Body of pancreas (tissue), 4 donors: ENCODE data around the gene UPK3B. TPM values are rescaled to one million over a fixed set of nuclear protein-coding genes. Genes with fewer than 3 reads are reported as not detected.
"Not testable (repeated sequence)": the region's sequence is repeated elsewhere in the genome, so short reads cannot be mapped to it uniquely, and the experiment has no call there.

Source experiments
- ATAC-seq: fragments of 150-250 bp; one replicate; pipeline ENCODE4 v1.9.1; 2016
- DNase-seq, 4 donors: peaks; one replicate each; pipeline ENCODE4 v3.0.0-alpha.2; 2019
- H3K27ac ChIP-seq, 4 donors: fragments of 200-600 bp; sonication (generic); 1 replicate in 3 of 4; 2 replicates in 1 of 4; pipeline versions ENCODE4 v1.5.1 to v1.6.1; 2016 to 2019; ENCODE audit warnings: mild to moderate bottlenecking in 1 of 4, mixed read lengths in 1 of 4, moderate library complexity in 1 of 4
- H3K27me3 ChIP-seq, 2 donors: fragments of 200-600 bp; sonication (generic); one replicate each; pipeline ENCODE4 v1.6.0; 2016; ENCODE audit warnings: mild to moderate bottlenecking in 1 of 2
- H3K36me3 ChIP-seq, 2 donors: fragments of 200-600 bp; sonication (generic); replicated peaks in 1 of 2; 2 replicates each; pipeline ENCODE4 v1.5.1; 2016; ENCODE audit warnings: low read depth in 2 of 2; ENCODE audit not compliant: insufficient read depth in 1 of 2
- H3K4me1 ChIP-seq: fragments of 200-600 bp; sonication (generic); one replicate; pipeline ENCODE4 v1.6.0; 2016
- H3K4me3 ChIP-seq, 2 donors: fragments of 200-600 bp; sonication (generic); 1 replicate in 1 of 2; 2 replicates in 1 of 2; pipeline ENCODE4 v1.5.1; 2016 to 2019
- H3K9me3 ChIP-seq, 3 donors: fragments of 200-600 bp; sonication (generic); 1 replicate in 2 of 3; 2 replicates in 1 of 3; pipeline ENCODE4 v1.5.1; 2016
- POLR2A ChIP-seq, 3 donors: fragments of 450-650 bp; IDR thresholded peaks; one replicate each; pipeline ENCODE4 v1.6.1; 2016; ENCODE audit warnings: antibody characterized with exemption in 3 of 3, mild to moderate bottlenecking in 2 of 3
- WGBS, 2 donors: methylation state at CpG; one replicate each; pipeline ENCODE4 v1.1.5; 2017; 5-methylcytosine and 5-hydroxymethylcytosine counted together
- intact Hi-C: fragments of 100-400 bp; cut with DNase I; formaldehyde crosslinking; loops from one replicate; pipeline ENCODE4 v1.15.1; 2023
- total RNA-seq, 2 donors: library from RNA; depleted of rRNA; stranded (reverse); fragments of >200 nt; gene quantifications; one replicate each; pipeline ENCODE4 v1.1.0, GENCODE V29; 2016
- TF ChIP-seq, protein P1 (sequence below), 7 experiments: fragments of 450-650 bp in 4 of 7; fragments of 200-600 bp in 3 of 7; sonication (generic) in 3 of 7; IDR thresholded peaks; one replicate each; pipeline ENCODE4 v1.5.1; 2016 to 2019; ENCODE audit warnings: antibody characterized with exemption in 7 of 7

The UPK3B gene
- total RNA-seq, 2 donors from 2014 or later: 2.3 to 7.3 TPM

DNA sequence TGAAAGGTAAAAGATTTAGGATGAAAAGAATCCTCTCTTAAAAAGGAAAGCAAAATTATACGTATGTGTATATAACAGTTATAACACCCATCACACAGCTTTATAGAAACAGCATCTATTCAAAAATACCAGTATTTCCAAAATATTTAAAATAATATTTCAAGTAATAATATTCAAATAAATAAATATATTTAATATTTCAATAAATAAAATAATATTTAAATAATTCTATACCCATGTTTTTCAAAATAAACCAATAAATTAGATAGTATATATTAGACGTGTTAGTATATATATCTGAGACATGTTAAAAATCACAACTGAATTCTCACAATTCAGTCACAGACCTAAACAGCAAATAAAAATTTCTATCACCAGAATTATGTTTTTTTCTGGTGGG lies 21.3 kb downstream of the UPK3B start:
- H3K27me3 ChIP-seq, ATAC-seq, intact Hi-C loops, H3K4me3 ChIP-seq, H3K36me3 ChIP-seq, H3K9me3 ChIP-seq, H3K4me1 ChIP-seq, DNase-seq, H3K27ac ChIP-seq: not testable (repeated sequence)
- 72% methylated on average over 2 of the region's 2 CpGs; no CpG with 5 or more reads in 1 of the 2 donors for WGBS, 2 donors

DNA sequence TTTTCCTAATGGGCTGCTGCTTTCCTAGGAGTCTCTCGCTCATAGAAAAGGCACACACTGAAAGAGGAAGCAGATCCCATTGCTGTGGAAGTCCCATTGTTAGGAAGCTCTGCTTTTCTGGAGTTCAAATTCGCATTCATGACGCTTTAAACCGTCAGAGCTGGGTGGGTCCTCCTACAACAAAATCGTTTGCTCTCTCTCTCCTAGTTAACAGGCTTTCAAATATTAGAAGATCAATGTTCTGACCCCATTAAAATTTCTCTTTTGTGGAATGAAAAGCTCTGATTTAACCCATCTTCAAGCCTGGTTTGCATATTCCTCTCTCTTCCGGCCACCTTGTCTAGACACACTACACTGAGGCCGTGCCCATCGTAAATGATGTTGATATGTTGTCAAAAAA lies 32.8 kb downstream of the UPK3B start, which contains the start of gene SPDYE16:
Gene SPDYE16 (minus strand): TSS at position 101 of the 400 bp plus-strand sequence. CDS start 1,838 bp downstream, outside the sequence.
- H3K4me1 ChIP-seq, H3K4me3 ChIP-seq, intact Hi-C loops, H3K27ac ChIP-seq, H3K27me3 ChIP-seq, H3K9me3 ChIP-seq, H3K36me3 ChIP-seq, DNase-seq, ATAC-seq: not testable (repeated sequence)
- WGBS, 2 donors: no CpG with 5 or more reads among the region's 8 CpGs

DNA sequence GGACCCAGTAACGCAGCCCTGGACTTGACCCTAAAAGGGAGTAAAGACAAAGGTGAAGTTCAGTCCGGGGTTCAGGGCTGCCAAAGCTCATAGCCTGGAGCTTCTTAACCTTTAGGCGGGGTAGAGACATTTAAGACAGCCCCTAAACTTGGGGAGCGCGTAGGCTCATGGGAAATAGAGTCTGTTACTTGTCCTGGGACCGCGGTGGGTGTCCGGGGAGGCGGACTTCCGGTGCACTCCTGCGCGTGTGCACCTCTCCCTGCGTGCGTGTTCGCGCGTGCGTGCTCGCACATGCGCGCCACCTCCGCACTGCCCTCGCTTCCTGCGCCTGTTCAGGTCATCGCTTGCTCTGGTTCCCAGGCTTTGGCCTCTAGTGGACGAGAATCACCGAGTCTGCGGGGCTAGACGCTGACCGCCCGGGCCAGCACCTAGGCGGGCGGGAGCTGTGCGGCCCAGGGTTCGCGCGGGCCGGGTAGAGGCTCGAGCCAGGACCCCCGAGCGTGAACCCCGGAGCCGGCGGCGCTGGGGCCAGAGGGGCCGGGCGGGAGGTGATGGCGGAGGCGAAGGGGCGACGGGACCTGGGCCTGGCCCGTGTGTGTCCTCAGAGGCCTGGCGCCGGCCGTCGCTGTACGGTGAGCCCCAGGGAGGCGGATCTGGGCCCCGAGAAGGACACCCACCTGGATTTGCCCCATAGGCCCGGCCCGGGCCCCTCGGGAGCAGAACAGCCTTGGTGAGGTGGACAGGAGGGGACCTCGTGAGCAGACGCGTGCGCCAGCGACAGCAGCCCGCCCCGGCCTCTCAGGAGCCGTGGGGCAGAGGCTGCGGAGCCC lies 38.9 kb downstream of the UPK3B start:
- TF ChIP-seq POLR2A (IDR thresholded peaks at IDR 0.05): peak; percentile 66 to 85 (median 82)
- TF ChIP-seq, protein P1, sequence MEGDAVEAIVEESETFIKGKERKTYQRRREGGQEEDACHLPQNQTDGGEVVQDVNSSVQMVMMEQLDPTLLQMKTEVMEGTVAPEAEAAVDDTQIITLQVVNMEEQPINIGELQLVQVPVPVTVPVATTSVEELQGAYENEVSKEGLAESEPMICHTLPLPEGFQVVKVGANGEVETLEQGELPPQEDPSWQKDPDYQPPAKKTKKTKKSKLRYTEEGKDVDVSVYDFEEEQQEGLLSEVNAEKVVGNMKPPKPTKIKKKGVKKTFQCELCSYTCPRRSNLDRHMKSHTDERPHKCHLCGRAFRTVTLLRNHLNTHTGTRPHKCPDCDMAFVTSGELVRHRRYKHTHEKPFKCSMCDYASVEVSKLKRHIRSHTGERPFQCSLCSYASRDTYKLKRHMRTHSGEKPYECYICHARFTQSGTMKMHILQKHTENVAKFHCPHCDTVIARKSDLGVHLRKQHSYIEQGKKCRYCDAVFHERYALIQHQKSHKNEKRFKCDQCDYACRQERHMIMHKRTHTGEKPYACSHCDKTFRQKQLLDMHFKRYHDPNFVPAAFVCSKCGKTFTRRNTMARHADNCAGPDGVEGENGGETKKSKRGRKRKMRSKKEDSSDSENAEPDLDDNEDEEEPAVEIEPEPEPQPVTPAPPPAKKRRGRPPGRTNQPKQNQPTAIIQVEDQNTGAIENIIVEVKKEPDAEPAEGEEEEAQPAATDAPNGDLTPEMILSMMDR (IDR thresholded peaks at IDR 0.05): peak in 3 of 7 experiments; percentile 13 to 21 (median 17)
- intact Hi-C loops, H3K4me1 ChIP-seq, H3K36me3 ChIP-seq, H3K9me3 ChIP-seq, H3K27me3 ChIP-seq: not testable (repeated sequence)
- WGBS, 2 donors: 0% methylated on average over 27 to 54 of the region's 71 CpGs
- peak; percentile 100 for ATAC-seq
- DNase-seq: peak; percentile 90 to 95 (median 93)
- Histone ChIP-seq H3K4me3 (peak overlapping the region; percentile 94 to 96), H3K27ac (peak overlapping the region; percentile 68 to 96 (median 93))

DNA sequence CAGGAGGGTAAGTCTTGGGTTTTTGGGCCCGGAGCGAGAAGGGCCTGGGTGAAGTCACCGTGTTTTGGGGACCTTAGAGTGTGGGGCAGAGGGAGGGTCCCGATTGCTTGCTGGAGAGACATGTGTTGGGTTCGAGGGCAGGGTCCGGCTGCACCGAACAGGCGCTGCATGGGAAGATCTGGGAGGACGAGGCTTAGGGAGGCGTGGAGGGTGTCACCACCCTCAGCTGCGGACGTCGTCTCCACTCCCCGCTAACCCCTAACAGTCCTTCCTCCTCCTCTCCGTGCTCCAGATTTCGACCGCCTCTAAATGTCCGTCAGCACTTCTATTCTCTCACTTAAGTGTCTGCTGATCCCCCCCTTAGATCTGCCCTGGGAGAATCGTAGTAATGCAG lies 39.5 kb downstream of the UPK3B start:
- H3K27me3 ChIP-seq, ATAC-seq, H3K9me3 ChIP-seq, intact Hi-C loops, H3K4me1 ChIP-seq, H3K36me3 ChIP-seq: not testable (repeated sequence)
- Histone ChIP-seq H3K4me3 (peak overlapping the region; percentile 94 to 96), H3K27ac (peak overlapping the region; percentile 68 to 96 (median 93))
- 0 to 1% methylated on average over 7 to 19 of the region's 19 CpGs for WGBS, 2 donors
- DNase-seq: peak in 1 of 4 donors; percentile 6

DNA sequence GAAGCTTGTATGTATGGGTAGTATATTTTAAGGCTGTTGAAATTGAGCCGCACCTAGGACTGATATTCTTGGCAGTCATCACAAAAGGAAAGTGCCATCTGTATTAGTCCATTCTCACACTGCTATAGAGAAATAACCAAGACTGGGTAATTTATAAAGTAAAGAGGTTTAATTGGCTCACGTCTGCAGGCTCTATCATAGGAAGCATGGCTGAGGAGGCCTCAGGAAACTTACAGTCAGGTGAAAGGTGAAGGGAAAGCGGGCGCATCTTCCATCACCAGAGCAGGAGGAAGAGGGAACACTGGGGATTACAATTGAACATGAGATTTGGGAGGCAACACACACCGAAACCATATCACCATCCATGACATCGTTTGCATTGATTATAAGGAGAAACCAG lies 41.6 kb downstream of the UPK3B start:
- H3K36me3 ChIP-seq, H3K4me3 ChIP-seq, H3K4me1 ChIP-seq, H3K27me3 ChIP-seq, H3K27ac ChIP-seq, intact Hi-C loops, DNase-seq, ATAC-seq, H3K9me3 ChIP-seq: not testable (repeated sequence)
- 90 to 91% methylated on average over 6 of the region's 6 CpGs for WGBS, 2 donors

DNA sequence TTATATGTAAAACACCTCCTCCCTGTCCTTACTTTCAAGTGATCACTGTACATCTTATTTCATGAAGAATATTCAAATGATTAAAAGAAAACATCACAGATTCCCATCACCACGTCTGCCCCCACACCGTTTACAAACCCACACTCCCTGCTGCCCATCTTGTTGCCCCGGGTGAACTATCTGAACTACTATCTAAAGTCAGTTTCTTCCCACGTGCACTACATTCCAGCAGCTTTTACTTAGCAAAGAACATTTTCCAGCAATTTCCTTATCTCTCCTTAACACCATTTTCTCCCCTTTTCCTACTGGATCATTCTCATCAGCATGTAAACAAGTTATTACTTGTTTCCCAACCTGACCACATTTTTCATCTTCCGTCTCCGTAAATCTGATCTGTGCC lies 49.3 kb downstream of the UPK3B start:
- H3K4me1 ChIP-seq, H3K9me3 ChIP-seq, H3K36me3 ChIP-seq, H3K27me3 ChIP-seq, DNase-seq, H3K27ac ChIP-seq, ATAC-seq, intact Hi-C loops, H3K4me3 ChIP-seq: not testable (repeated sequence)
- WGBS, 2 donors: 22 to 30% methylated on average over 4 to 6 of the region's 6 CpGs

DNA sequence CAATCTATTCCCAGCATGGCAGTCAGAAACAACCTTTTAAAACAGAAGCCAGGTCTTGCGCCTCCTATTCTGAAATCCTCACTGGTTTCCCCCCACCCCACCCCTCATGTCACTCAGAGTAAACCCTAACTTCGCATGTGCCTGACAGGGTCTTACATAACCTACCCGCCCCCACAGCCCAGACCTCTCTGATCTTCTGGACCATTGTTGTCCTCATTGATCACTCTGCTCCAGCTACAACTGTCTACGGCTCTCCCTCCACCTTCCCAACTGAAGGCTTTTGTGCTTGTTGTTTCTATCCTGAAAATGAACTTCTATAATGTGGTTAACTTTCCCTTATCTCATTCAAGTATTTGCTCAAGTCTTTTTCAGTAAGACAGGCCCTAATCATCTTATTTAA lies 49.8 kb downstream of the UPK3B start:
- WGBS, 2 donors: 46 to 61% methylated on average over 3 to 4 of the region's 4 CpGs
- ATAC-seq, H3K9me3 ChIP-seq, H3K27me3 ChIP-seq, H3K36me3 ChIP-seq, intact Hi-C loops, H3K27ac ChIP-seq, H3K4me1 ChIP-seq, DNase-seq, H3K4me3 ChIP-seq: not testable (repeated sequence)

DNA sequence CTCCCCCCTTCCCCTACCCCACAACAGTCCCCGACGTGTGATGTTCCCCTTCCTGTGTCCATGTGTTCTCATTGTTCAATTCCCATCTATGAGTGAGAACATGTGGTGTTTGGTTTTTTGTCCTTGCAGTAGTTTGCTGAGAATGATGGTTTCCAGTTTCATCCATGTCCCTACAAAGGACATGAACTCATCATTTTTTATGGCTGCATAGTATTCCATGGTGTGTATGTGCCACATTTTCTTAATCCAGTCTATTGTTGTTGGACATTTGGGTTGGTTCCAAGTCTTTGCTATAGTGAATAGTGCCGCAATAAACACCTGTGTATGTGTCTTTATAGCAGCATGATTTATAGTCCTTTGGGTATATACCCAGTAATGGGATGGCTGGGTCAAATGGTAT lies 51.0 kb downstream of the UPK3B start:
- H3K9me3 ChIP-seq, ATAC-seq, intact Hi-C loops, DNase-seq, H3K4me3 ChIP-seq, H3K36me3 ChIP-seq, H3K27me3 ChIP-seq, H3K27ac ChIP-seq, H3K4me1 ChIP-seq: not testable (repeated sequence)
- WGBS, 2 donors: 96 to 98% methylated on average over 3 of the region's 3 CpGs

DNA sequence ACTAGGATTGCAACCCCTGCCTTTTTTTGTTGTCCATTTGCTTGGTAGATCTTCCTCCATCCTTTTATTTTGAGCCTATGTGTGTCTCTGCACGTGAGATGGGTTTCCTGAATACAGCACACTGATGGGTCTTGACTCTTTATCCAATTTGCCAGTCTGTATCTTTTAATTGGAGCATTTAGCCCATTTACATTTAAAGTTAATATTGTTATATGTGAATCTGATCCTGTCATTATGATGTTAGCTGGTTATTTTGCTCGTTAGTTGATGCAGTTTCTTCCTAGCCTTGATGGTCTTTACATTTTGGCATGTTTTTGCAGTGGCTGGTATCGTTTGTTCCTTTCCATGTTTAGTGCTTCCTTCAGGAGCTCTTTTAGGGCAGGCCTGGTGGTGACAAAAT lies 54.6 kb downstream of the UPK3B start:
- ATAC-seq, H3K36me3 ChIP-seq, H3K9me3 ChIP-seq, intact Hi-C loops, H3K27me3 ChIP-seq, H3K27ac ChIP-seq, DNase-seq, H3K4me1 ChIP-seq, H3K4me3 ChIP-seq: not testable (repeated sequence)
- 92 to 95% methylated on average over 3 of the region's 3 CpGs for WGBS, 2 donors
